Measurements from ENCODE around the gene PDCL2.

Gene PDCL2

GRCh38 chr4:55547918-55548317 is 44.1 kb downstream of the PDCL2 start:
- peak overlapping the region; percentile 84 for H3K9ac ChIP-seq (ENCODE audit: insufficient read length, low read depth)

GRCh38 chr4:55547466-55547770 is 44.6 kb downstream of the PDCL2 start:
- Histone ChIP-seq H3K36me3 (ENCODE audit: insufficient read depth, insufficient read length, low read length) (no peaks in the 10 kb centered on the region), H3K9ac (ENCODE audit: insufficient read length, low read depth) (peak overlapping the region; percentile 84)
- no peak for DNase-seq (ENCODE audit: low read depth, low spot score)

More at GRCh38 chr4:55547918-55548317, 44.1 kb downstream of the PDCL2 start:
- H3K36me3 ChIP-seq (ENCODE audit: insufficient read depth, insufficient read length, low read length) = no peaks in the 10 kb centered on the region
- no peak for DNase-seq (ENCODE audit: low read depth, low spot score)
- peak overlapping the region; percentile 59 for H3K4me3 ChIP-seq (ENCODE audit: insufficient read length, low read depth)
- TF ChIP-seq SUZ12 (IDR thresholded peaks at IDR 0.05; ENCODE audit: extremely low read depth, insufficient read depth, insufficient read length) (no peak), ZNF274 (IDR thresholded peaks at IDR 0.05; ENCODE audit: low read depth, low read length) (no peak), YY1 (IDR thresholded peaks at IDR 0.05; ENCODE audit: insufficient read depth, insufficient read length) (no peak)
- H3K4me1 ChIP-seq (ENCODE audit: insufficient read depth, insufficient read length) = no peaks in the 10 kb centered on the region
- no peaks in the 10 kb centered on the region for H3K27me3 ChIP-seq (ENCODE audit: insufficient read depth, insufficient read length)
- peaks cover 3% of the 10 kb centered on the region; the same call in 1 of the 2 replicates for H3K9me3 ChIP-seq (ENCODE audit: insufficient read depth, low read length)

GRCh38 chr4:55546756-55547465 is 45.1 kb downstream of the PDCL2 start, which contains the start of gene CLOCK:
Gene CLOCK (minus strand): TSS chr4:55546909. CDS start chr4:55482785, 64,124 bp downstream.
- no peaks in the 10 kb centered on the region for H3K27me3 ChIP-seq (ENCODE audit: insufficient read depth, insufficient read length)
- H3K4me1 ChIP-seq (ENCODE audit: insufficient read depth, insufficient read length) = no peaks in the 10 kb centered on the region
- no peaks in the 10 kb centered on the region for H3K9me3 ChIP-seq (ENCODE audit: insufficient read depth, low read length)
- TF ChIP-seq SUZ12 (IDR thresholded peaks at IDR 0.05; ENCODE audit: extremely low read depth, insufficient read depth, insufficient read length) = no peak
- TF ChIP-seq YY1 (IDR thresholded peaks at IDR 0.05; ENCODE audit: insufficient read depth, insufficient read length) = no peak
- TF ChIP-seq ZNF274 (IDR thresholded peaks at IDR 0.05; ENCODE audit: low read depth, low read length) = no peak
- DNase-seq (ENCODE audit: low read depth, low spot score) = peak; percentile 75
- no peaks in the 10 kb centered on the region for H3K36me3 ChIP-seq (ENCODE audit: insufficient read depth, insufficient read length, low read length)
- peak within 1 kb of the TSS; percentile 85 for H3K9ac ChIP-seq (ENCODE audit: insufficient read length, low read depth)
- peak within 1 kb of the TSS; percentile 61 for H3K4me3 ChIP-seq (ENCODE audit: insufficient read length, low read depth)

More at GRCh38 chr4:55547466-55547770, 44.6 kb downstream of the PDCL2 start:
- Histone ChIP-seq H3K4me1 (ENCODE audit: insufficient read depth, insufficient read length) (no peaks in the 10 kb centered on the region), H3K9me3 (ENCODE audit: insufficient read depth, low read length) (peaks cover 3% of the 10 kb centered on the region; the same call in 1 of the 2 replicates), H3K27me3 (ENCODE audit: insufficient read depth, insufficient read length) (no peaks in the 10 kb centered on the region), H3K4me3 (ENCODE audit: insufficient read length, low read depth) (peak overlapping the region; percentile 59)
- TF ChIP-seq SUZ12 (IDR thresholded peaks at IDR 0.05; ENCODE audit: extremely low read depth, insufficient read depth, insufficient read length) (no peak), ZNF274 (IDR thresholded peaks at IDR 0.05; ENCODE audit: low read depth, low read length) (no peak), YY1 (IDR thresholded peaks at IDR 0.05; ENCODE audit: insufficient read depth, insufficient read length) (no peak)

GRCh38 chr4:55546506-55546755 is 45.6 kb downstream of the PDCL2 start:
- no peak for DNase-seq (ENCODE audit: low read depth, low spot score)
- no peaks in the 10 kb centered on the region for H3K36me3 ChIP-seq (ENCODE audit: insufficient read depth, insufficient read length, low read length)

GRCh38 chr4:55545641-55546505 is 46.2 kb downstream of the PDCL2 start:
- no peak for TF ChIP-seq ZNF274 (IDR thresholded peaks at IDR 0.05; ENCODE audit: low read depth, low read length)
- no peak for TF ChIP-seq YY1 (IDR thresholded peaks at IDR 0.05; ENCODE audit: insufficient read depth, insufficient read length)
- TF ChIP-seq SUZ12 (IDR thresholded peaks at IDR 0.05; ENCODE audit: extremely low read depth, insufficient read depth, insufficient read length) = no peak
- DNase-seq (ENCODE audit: low read depth, low spot score) = peak; percentile 15
- no peaks in the 10 kb centered on the region for H3K4me1 ChIP-seq (ENCODE audit: insufficient read depth, insufficient read length)
- peak overlapping the region; percentile 85 for H3K9ac ChIP-seq (ENCODE audit: insufficient read length, low read depth)
- H3K27me3 ChIP-seq (ENCODE audit: insufficient read depth, insufficient read length) = no peaks in the 10 kb centered on the region
- peak overlapping the region; percentile 61 for H3K4me3 ChIP-seq (ENCODE audit: insufficient read length, low read depth)
- H3K36me3 ChIP-seq (ENCODE audit: insufficient read depth, insufficient read length, low read length) = no peaks in the 10 kb centered on the region
- no peaks in the 10 kb centered on the region for H3K9me3 ChIP-seq (ENCODE audit: insufficient read depth, low read length)

More at GRCh38 chr4:55546506-55546755, 45.6 kb downstream of the PDCL2 start:
- H3K9ac ChIP-seq (ENCODE audit: insufficient read length, low read depth) = peak overlapping the region; percentile 84
- H3K9me3 ChIP-seq (ENCODE audit: insufficient read depth, low read length) = no peaks in the 10 kb centered on the region
- H3K4me3 ChIP-seq (ENCODE audit: insufficient read length, low read depth) = peak overlapping the region; percentile 61
- TF ChIP-seq SUZ12 (IDR thresholded peaks at IDR 0.05; ENCODE audit: extremely low read depth, insufficient read depth, insufficient read length) = no peak
- TF ChIP-seq ZNF274 (IDR thresholded peaks at IDR 0.05; ENCODE audit: low read depth, low read length) = no peak
- no peak for TF ChIP-seq YY1 (IDR thresholded peaks at IDR 0.05; ENCODE audit: insufficient read depth, insufficient read length)
- H3K27me3 ChIP-seq (ENCODE audit: insufficient read depth, insufficient read length) = no peaks in the 10 kb centered on the region
- H3K4me1 ChIP-seq (ENCODE audit: insufficient read depth, insufficient read length) = no peaks in the 10 kb centered on the region

GRCh38 chr4:55545151-55545550 is 46.9 kb downstream of the PDCL2 start:
- Histone ChIP-seq H3K9me3 (ENCODE audit: insufficient read depth, low read length) (no peaks in the 10 kb centered on the region), H3K27me3 (ENCODE audit: insufficient read depth, insufficient read length) (no peaks in the 10 kb centered on the region), H3K4me1 (ENCODE audit: insufficient read depth, insufficient read length) (no peaks in the 10 kb centered on the region), H3K9ac (ENCODE audit: insufficient read length, low read depth) (peak overlapping the region; percentile 85), H3K36me3 (ENCODE audit: insufficient read depth, insufficient read length, low read length) (peaks cover 5% of the 10 kb centered on the region), H3K4me3 (ENCODE audit: insufficient read length, low read depth) (peak overlapping the region; percentile 61)
- DNase-seq (ENCODE audit: low read depth, low spot score) = no peak
- TF ChIP-seq YY1 (IDR thresholded peaks at IDR 0.05; ENCODE audit: insufficient read depth, insufficient read length) (no peak), SUZ12 (IDR thresholded peaks at IDR 0.05; ENCODE audit: extremely low read depth, insufficient read depth, insufficient read length) (no peak), ZNF274 (IDR thresholded peaks at IDR 0.05; ENCODE audit: low read depth, low read length) (no peak)

GRCh38 chr4:55543858-55544257 is 48.2 kb downstream of the PDCL2 start:
- TF ChIP-seq YY1 (IDR thresholded peaks at IDR 0.05; ENCODE audit: insufficient read depth, insufficient read length) (no peak), ZNF274 (IDR thresholded peaks at IDR 0.05; ENCODE audit: low read depth, low read length) (no peak), SUZ12 (IDR thresholded peaks at IDR 0.05; ENCODE audit: extremely low read depth, insufficient read depth, insufficient read length) (no peak)
- Histone ChIP-seq H3K27me3 (ENCODE audit: insufficient read depth, insufficient read length) (no peaks in the 10 kb centered on the region), H3K4me3 (ENCODE audit: insufficient read length, low read depth) (no peak overlapping the region), H3K9ac (ENCODE audit: insufficient read length, low read depth) (no peak overlapping the region), H3K9me3 (ENCODE audit: insufficient read depth, low read length) (no peaks in the 10 kb centered on the region), H3K36me3 (ENCODE audit: insufficient read depth, insufficient read length, low read length) (peaks cover 5% of the 10 kb centered on the region), H3K4me1 (ENCODE audit: insufficient read depth, insufficient read length) (no peaks in the 10 kb centered on the region)
- no peak for DNase-seq (ENCODE audit: low read depth, low spot score)
